Measurements from ENCODE around the gene CHI3L1.

Gene CHI3L1

GRCh38 chr1:203153989-203154821 lies 32.3 kb downstream of the CHI3L1 start:
- TF ChIP-seq CTCF (IDR thresholded peaks at IDR 0.05; ENCODE audit: low read depth, low read length): no peak
- DNase-seq (ENCODE audit: extremely low read depth, low read depth): no peak

- DNase-seq (ENCODE audit: extremely low read depth, low read depth): no peak
Observed at GRCh38 chr1:203153051-203153988, 33.2 kb downstream of the CHI3L1 start.

GRCh38 chr1:203152158-203153034 lies 34.1 kb downstream of the CHI3L1 start:
- no peak for TF ChIP-seq CTCF (IDR thresholded peaks at IDR 0.05; ENCODE audit: low read depth, low read length)
- no peak for DNase-seq (ENCODE audit: extremely low read depth, low read depth)

More at GRCh38 chr1:203153051-203153988, 33.2 kb downstream of the CHI3L1 start:
- no peak for TF ChIP-seq CTCF (IDR thresholded peaks at IDR 0.05; ENCODE audit: low read depth, low read length)

- DNase-seq (ENCODE audit: extremely low read depth, low read depth): no peak
- no peak for TF ChIP-seq CTCF (IDR thresholded peaks at IDR 0.05; ENCODE audit: low read depth, low read length)
Observed at GRCh38 chr1:203151362-203152157, 34.9 kb downstream of the CHI3L1 start.

- TF ChIP-seq CTCF (IDR thresholded peaks at IDR 0.05; ENCODE audit: low read depth, low read length): no peak
- DNase-seq (ENCODE audit: extremely low read depth, low read depth): no peak
Observed at GRCh38 chr1:203150511-203151297, 35.8 kb downstream of the CHI3L1 start.
